BLaER1 treated with 17β-estradiol and CSF1 and Interleukin-3, amounts not matched to agents 10 nM and 100 nM (cell line): ENCODE results near the gene RLN3.

Source experiments
- H3K27ac ChIP-seq, 11 experiments: shearing (Covaris generic); formaldehyde crosslinking; 2 replicates each; pipeline ENCODE4 v1.8.1; 2022
- H3K27me3 ChIP-seq, 11 experiments: shearing (Covaris generic); formaldehyde crosslinking; 2 replicates each; pipeline ENCODE4 v1.8.1; 2022
- H3K36me3 ChIP-seq, 11 experiments: shearing (Covaris generic); formaldehyde crosslinking; 2 replicates each; pipeline ENCODE4 v1.8.1; 2022
- H3K4me1 ChIP-seq, 10 experiments: shearing (Covaris generic); formaldehyde crosslinking; 2 replicates each; pipeline ENCODE4 v1.8.1; 2022
- H3K4me2 ChIP-seq, 11 experiments: shearing (Covaris generic); formaldehyde crosslinking; 2 replicates each; pipeline ENCODE4 v1.8.1; 2022
- H3K4me3 ChIP-seq, 10 experiments: shearing (Covaris generic); formaldehyde crosslinking; 2 replicates each; pipeline ENCODE4 v1.8.1; 2022
- H3K9ac ChIP-seq, 11 experiments: shearing (Covaris generic); formaldehyde crosslinking; 2 replicates each; pipeline ENCODE4 v1.8.1; 2022
- H3K9me3 ChIP-seq, 11 experiments: shearing (Covaris generic); formaldehyde crosslinking; replicated peaks in 1 of 11; 2 replicates each; pipeline ENCODE4 v1.8.1; 2022
- H4K20me1 ChIP-seq, 11 experiments: shearing (Covaris generic); formaldehyde crosslinking; 2 replicates each; pipeline ENCODE4 v1.8.1; 2022
- Cebpa-rat ChIP-seq, 11 experiments: shearing (Covaris generic); IDR thresholded peaks; 2 replicates each; pipeline ENCODE4 v1.8.1; 2022

RLN3 gene, protein sequence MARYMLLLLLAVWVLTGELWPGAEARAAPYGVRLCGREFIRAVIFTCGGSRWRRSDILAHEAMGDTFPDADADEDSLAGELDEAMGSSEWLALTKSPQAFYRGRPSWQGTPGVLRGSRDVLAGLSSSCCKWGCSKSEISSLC

DNA sequence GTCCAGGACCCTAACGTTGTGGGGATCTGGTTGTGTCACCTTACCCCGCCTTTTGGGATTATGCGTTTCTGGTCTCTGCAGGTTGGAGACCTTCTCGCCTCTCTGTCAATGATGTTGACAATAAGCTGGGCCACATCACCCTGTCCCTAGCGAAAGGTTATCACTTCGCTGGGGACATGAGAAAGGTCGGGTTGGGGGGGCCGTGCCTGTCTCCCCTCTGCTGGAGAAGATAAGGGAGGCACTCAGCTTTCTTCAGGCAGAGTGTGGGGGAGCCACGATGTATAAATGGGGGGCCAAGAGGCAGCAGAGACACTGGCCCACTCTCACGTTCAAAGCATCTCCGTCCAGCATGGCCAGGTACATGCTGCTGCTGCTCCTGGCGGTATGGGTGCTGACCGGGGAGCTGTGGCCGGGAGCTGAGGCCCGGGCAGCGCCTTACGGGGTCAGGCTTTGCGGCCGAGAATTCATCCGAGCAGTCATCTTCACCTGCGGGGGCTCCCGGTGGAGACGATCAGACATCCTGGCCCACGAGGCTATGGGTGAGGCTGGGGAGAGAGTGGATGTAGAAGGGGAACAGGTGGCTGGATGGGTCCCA, at the start of gene RLN3:
Gene RLN3 (plus strand): TSS at position 293 of the 595 bp plus-strand sequence. CDS start 57 bp downstream, at position 350.
- no peak for TF ChIP-seq Cebpa-rat (IDR thresholded peaks at IDR 0.05)
- Histone ChIP-seq H3K9ac (no peak within 1 kb of the TSS), H3K4me2 (peak within 1 kb of the TSS in 9 of 11 experiments; percentile 6 to 56 (median 29); a peak in 15 of 22 replicates), H3K27me3 (peaks cover 0 to 14% (median 0%) of the 10 kb centered on the region in 11 experiments; a peak in 7 of 22 replicates), H3K4me3 (no peak within 1 kb of the TSS), H4K20me1 (no peaks in the 10 kb centered on the region), H3K4me1 (peaks cover 31 to 72% (median 40%) of the 10 kb centered on the region in 10 experiments), H3K9me3 (no peaks in the 10 kb centered on the region), H3K36me3 (no peaks in the 10 kb centered on the region), H3K27ac (no peak within 1 kb of the TSS)

DNA sequence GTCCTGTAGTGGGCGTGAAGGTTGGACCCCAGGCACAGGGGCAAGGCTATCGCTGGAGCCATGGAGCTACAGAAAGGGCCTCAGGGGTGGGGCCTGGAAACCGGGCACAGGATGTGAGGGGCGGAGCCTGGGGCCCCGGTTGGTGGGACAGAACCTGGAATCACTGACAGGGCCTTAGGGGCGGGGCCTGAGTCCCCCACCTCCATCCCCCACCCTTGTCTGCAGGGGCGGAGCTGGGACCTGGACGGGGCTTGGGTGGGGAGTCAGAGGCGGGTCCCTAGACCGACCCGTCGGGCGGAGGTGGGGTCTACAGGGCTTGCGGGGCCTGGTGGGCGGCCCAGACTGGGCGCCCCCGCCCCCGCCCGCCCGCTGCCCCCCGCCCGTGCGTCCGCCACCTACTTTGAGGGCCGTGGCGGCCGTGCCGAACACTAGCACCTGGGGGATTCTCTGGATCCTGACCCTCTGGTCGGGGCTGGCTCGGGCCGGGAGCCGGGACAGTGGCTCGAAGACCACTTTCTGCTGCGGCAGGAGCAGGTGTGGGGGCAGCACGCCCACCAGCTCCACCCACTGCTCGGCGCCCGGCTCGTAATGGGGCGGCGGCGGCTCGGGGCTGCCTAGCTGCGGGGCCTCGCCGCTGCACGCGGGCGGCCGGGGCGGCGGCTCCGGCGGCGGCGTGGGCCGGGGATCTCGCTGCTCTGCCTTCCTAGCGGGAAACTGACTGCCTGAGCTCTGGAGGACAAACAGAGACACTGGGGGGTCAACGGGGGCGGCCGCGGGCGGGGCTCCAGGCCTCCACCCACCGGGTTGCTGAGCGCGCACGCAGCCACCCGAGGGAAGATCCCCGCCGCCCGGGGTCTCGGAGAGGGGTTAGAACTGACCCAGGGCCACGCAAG, 49.4 kb upstream of the RLN3 start:
- H3K36me3 ChIP-seq = peaks cover 0 to 56% (median 32%) of the 10 kb centered on the region in 11 experiments; a peak in 19 of 22 replicates
- peak overlapping the region; percentile 40 to 72 (median 68); a peak in 20 of 22 replicates for H3K9ac ChIP-seq
- H3K9me3 ChIP-seq = no peaks in the 10 kb centered on the region
- peaks cover 50 to 59% (median 56%) of the 10 kb centered on the region in 10 experiments for H3K4me1 ChIP-seq
- H3K27me3 ChIP-seq = peaks cover 12 to 28% (median 21%) of the 10 kb centered on the region in 11 experiments; a peak in 21 of 22 replicates
- H4K20me1 ChIP-seq = peaks cover 0 to 8% (median 0%) of the 10 kb centered on the region in 11 experiments; a peak in 1 of 22 replicates
- no peak for TF ChIP-seq Cebpa-rat (IDR thresholded peaks at IDR 0.05)
- peak overlapping the region; percentile 78 to 99 (median 92) for H3K4me2 ChIP-seq
- H3K4me3 ChIP-seq = peak overlapping the region; percentile 25 to 61 (median 46); a peak in 17 of 20 replicates
- H3K27ac ChIP-seq = peak overlapping the region in 10 of 11 experiments; percentile 20 to 57 (median 44); a peak in 18 of 22 replicates

DNA sequence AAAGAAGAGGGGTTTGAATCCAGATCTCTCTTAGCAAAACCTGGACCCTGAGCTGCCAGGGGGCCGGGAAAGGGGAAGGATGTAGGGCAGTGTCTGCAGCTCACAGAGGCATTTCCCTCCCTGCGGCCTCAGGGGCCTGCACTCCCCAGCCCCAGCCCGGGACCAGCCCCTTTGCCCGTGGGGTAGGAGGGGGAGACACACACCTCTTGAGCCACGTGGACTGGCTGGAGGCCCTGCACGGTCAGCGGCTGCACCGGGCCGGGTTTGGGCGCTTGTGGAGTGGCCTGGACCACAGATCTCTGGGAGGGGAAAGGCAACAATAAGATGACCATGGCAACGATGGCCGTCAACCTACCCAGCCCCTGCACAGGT, 48.7 kb upstream of the RLN3 start:
- Histone ChIP-seq H3K9ac (peak overlapping the region; percentile 40 to 72 (median 68); a peak in 20 of 22 replicates), H4K20me1 (peaks cover 0 to 8% (median 0%) of the 10 kb centered on the region in 11 experiments; a peak in 1 of 22 replicates), H3K27ac (peak overlapping the region in 10 of 11 experiments; percentile 20 to 57 (median 44); a peak in 16 of 22 replicates), H3K36me3 (peaks cover 0 to 50% (median 26%) of the 10 kb centered on the region in 11 experiments; a peak in 18 of 22 replicates), H3K9me3 (no peaks in the 10 kb centered on the region), H3K4me2 (peak overlapping the region; percentile 78 to 99 (median 92)), H3K27me3 (peaks cover 12 to 28% (median 21%) of the 10 kb centered on the region in 11 experiments; a peak in 21 of 22 replicates), H3K4me3 (peak overlapping the region; percentile 25 to 61 (median 46); a peak in 17 of 20 replicates), H3K4me1 (peaks cover 56 to 65% (median 62%) of the 10 kb centered on the region in 10 experiments)
- TF ChIP-seq Cebpa-rat (IDR thresholded peaks at IDR 0.05) = no peak

DNA sequence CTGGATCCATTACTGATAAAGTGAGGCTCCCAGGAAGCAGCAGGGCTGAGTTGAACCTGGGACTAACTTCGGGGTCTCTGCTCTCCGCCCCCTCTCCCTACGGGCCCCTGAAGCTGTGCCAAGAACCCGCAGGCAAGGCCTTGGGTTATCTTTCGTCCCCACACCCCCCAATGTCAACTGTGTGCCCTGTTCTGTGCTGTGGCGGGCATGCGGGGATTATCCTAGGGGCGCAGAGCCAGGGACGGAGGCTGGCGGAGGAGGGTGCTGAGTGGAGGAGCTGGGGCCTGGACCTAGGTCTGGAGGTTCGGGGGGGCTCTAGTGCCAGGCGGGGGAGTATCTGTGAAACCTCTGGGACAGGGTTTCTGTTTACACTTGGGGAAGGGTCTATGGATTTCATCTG, 48.3 kb upstream of the RLN3 start:
- Histone ChIP-seq H3K36me3 (peaks cover 0 to 46% (median 22%) of the 10 kb centered on the region in 11 experiments; a peak in 17 of 22 replicates), H3K4me1 (peaks cover 60 to 69% (median 67%) of the 10 kb centered on the region in 10 experiments), H3K27me3 (peaks cover 12 to 28% (median 21%) of the 10 kb centered on the region in 11 experiments; a peak in 21 of 22 replicates), H3K4me3 (peak overlapping the region in 5 of 10 experiments; percentile 45 to 61 (median 50); a peak in 7 of 20 replicates), H3K27ac (peak overlapping the region in 1 of 11 experiments; percentile 57; a peak in 1 of 22 replicates), H3K9me3 (no peaks in the 10 kb centered on the region), H3K4me2 (peak overlapping the region; percentile 78 to 99 (median 92)), H4K20me1 (peaks cover 0 to 8% (median 0%) of the 10 kb centered on the region in 11 experiments; a peak in 1 of 22 replicates), H3K9ac (peak overlapping the region; percentile 40 to 72 (median 68); a peak in 16 of 22 replicates)
- TF ChIP-seq Cebpa-rat (IDR thresholded peaks at IDR 0.05) = no peak

DNA sequence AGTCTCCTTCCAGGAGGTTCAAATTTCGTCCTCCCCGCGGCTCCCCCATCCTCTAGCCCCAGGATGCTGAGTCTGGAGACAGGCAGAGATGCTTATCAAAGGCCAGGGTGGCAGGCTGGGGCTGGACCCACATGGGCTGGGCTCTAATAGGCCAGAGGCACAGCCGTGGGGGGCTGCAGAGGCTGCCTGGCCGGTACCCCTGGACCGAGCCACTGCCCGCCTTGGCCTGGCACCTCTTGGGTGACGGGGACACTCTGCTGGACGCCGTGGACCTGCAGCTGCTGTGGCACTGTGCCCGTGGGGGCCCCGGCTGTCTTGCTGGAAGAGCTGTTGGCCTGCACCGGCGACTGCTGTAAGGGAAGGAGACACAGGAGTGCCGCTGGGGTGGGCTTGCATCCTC, 47.6 kb upstream of the RLN3 start:
- no peak for TF ChIP-seq Cebpa-rat (IDR thresholded peaks at IDR 0.05)
- H3K9ac ChIP-seq = peak overlapping the region in 6 of 11 experiments; percentile 8 to 72 (median 64); a peak in 4 of 22 replicates
- peaks cover 0 to 41% (median 22%) of the 10 kb centered on the region in 11 experiments; a peak in 16 of 22 replicates for H3K36me3 ChIP-seq
- H3K27me3 ChIP-seq = peaks cover 12 to 28% (median 21%) of the 10 kb centered on the region in 11 experiments; a peak in 21 of 22 replicates
- no peaks in the 10 kb centered on the region for H3K9me3 ChIP-seq
- no peak overlapping the region for H3K4me3 ChIP-seq
- H3K4me1 ChIP-seq = peaks cover 67 to 76% (median 73%) of the 10 kb centered on the region in 10 experiments
- peak overlapping the region in 1 of 11 experiments; percentile 59; a peak in 2 of 22 replicates for H3K27ac ChIP-seq
- peak overlapping the region; percentile 78 to 99 (median 92) for H3K4me2 ChIP-seq
- peaks cover 0 to 8% (median 0%) of the 10 kb centered on the region in 11 experiments; a peak in 1 of 22 replicates for H4K20me1 ChIP-seq

DNA sequence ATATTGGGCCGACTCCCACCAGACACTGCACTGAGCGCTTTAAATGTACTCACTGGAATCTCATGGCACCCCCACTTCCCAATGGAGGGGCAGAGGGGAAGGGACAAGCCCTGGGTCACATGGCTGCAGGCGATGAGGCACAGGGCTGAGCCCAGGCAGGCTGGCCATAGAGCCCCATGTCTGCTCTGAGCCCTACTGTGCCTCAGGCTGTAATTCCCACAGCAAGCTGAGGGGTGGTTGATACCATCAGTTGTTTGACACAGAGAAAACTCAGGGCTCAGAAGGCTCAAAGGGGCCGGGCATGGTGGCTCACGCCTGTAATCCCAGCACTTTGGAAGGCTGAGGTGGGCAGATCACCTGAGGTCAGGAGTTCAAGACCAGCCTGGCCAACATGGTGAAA, 46.9 kb upstream of the RLN3 start:
- Histone ChIP-seq H3K36me3 (peaks cover 0 to 35% (median 17%) of the 10 kb centered on the region in 11 experiments; a peak in 14 of 22 replicates), H3K27ac (peak overlapping the region in 10 of 11 experiments; percentile 9 to 71 (median 58); a peak in 16 of 22 replicates), H3K4me1 (peaks cover 74 to 83% (median 80%) of the 10 kb centered on the region in 10 experiments), H3K4me3 (no peak overlapping the region), H3K27me3 (peaks cover 12 to 28% (median 21%) of the 10 kb centered on the region in 11 experiments; a peak in 21 of 22 replicates), H4K20me1 (peaks cover 0 to 2% (median 0%) of the 10 kb centered on the region in 11 experiments; a peak in 1 of 22 replicates), H3K4me2 (peak overlapping the region; percentile 88 to 99 (median 92)), H3K9ac (peak overlapping the region in 10 of 11 experiments; percentile 29 to 62 (median 50); a peak in 14 of 22 replicates), H3K9me3 (no peaks in the 10 kb centered on the region)
- no peak for TF ChIP-seq Cebpa-rat (IDR thresholded peaks at IDR 0.05)

DNA sequence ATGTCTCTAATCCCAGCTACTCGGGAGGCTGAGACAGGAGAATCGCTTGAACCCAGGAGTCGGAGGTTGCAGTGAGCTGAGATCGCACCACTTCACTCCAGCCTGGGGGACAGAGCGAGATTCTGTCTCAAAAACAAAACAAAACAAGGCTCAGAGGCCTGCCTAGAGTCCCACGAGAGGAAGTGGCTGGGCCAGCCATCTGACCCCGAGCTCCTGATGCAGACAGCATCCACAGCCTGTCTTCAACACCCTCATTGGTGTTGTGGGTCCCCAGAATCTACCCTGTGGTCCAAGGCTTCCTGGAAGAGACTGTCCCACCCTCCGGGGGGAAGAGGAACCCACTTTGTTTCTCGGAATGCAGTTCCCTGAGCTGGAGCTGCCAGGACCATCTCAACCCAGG, 46.5 kb upstream of the RLN3 start:
- peak overlapping the region; percentile 88 to 99 (median 92) for H3K4me2 ChIP-seq
- no peak for TF ChIP-seq Cebpa-rat (IDR thresholded peaks at IDR 0.05)
- no peaks in the 10 kb centered on the region for H3K9me3 ChIP-seq
- peaks cover 12 to 28% (median 21%) of the 10 kb centered on the region in 11 experiments; a peak in 21 of 22 replicates for H3K27me3 ChIP-seq
- peaks cover 0 to 30% (median 14%) of the 10 kb centered on the region in 11 experiments; a peak in 13 of 22 replicates for H3K36me3 ChIP-seq
- H3K27ac ChIP-seq = peak overlapping the region; percentile 9 to 71 (median 58); a peak in 18 of 22 replicates
- peak overlapping the region; percentile 29 to 62 (median 50); a peak in 18 of 22 replicates for H3K9ac ChIP-seq
- peak overlapping the region in 2 of 10 experiments; percentile 6 to 14; a peak in 1 of 20 replicates for H3K4me3 ChIP-seq
- no peaks in the 10 kb centered on the region; a peak in 1 of 22 replicates for H4K20me1 ChIP-seq
- H3K4me1 ChIP-seq = peaks cover 77 to 86% (median 84%) of the 10 kb centered on the region in 10 experiments
